Suprapubic skin (tissue), 4 donors: ENCODE data around the gene DYNLT1. TPM values are rescaled to one million over a fixed set of nuclear protein-coding genes. Genes with fewer than 3 reads are reported as not detected.
"Not testable (repeated sequence)": the region's sequence is repeated elsewhere in the genome, so short reads cannot be mapped to it uniquely, and the experiment has no call there.

Experiments
- DNase-seq, 2 donors: peaks; one replicate each; pipeline ENCODE4 v3.0.0-alpha.2; 2019; ENCODE audit warnings: low spot score in 2 of 2
- H3K27ac ChIP-seq: fragments of 200-600 bp; sonication (generic); one replicate; pipeline ENCODE4 v1.5.1; 2019
- H3K27me3 ChIP-seq: fragments of 200-600 bp; sonication (generic); one replicate; pipeline ENCODE4 v1.5.1; 2019
- H3K36me3 ChIP-seq: fragments of 200-600 bp; sonication (generic); one replicate; pipeline ENCODE4 v1.5.1; 2019
- H3K4me1 ChIP-seq: fragments of 200-600 bp; sonication (generic); one replicate; pipeline ENCODE4 v1.5.1; 2019
- H3K4me3 ChIP-seq: fragments of 200-600 bp; sonication (generic); one replicate; pipeline ENCODE4 v1.5.1; 2019; ENCODE audit warnings: mild to moderate bottlenecking
- H3K9me3 ChIP-seq: fragments of 200-600 bp; sonication (generic); one replicate; pipeline ENCODE4 v1.5.1; 2019
- EP300 ChIP-seq: sonication (generic); formaldehyde crosslinking; IDR thresholded peaks from one replicate; pipeline ENCODE4 v1.6.1; 2017; ENCODE audit warnings: antibody characterized with exemption
- POLR2A ChIP-seq, 2 donors: fragments of 450-650 bp; IDR thresholded peaks; one replicate each; pipeline ENCODE4 v1.6.1; 2017; ENCODE audit warnings: antibody characterized with exemption in 2 of 2, mild to moderate bottlenecking in 2 of 2, moderate library complexity in 2 of 2
- POLR2AphosphoS5 ChIP-seq, 3 donors: sonication (generic); formaldehyde crosslinking; IDR thresholded peaks; one replicate each; pipeline ENCODE4 v1.6.1; 2017; ENCODE audit warnings: antibody characterized with exemption in 3 of 3
- WGBS: methylation state at CpG from one replicate; pipeline ENCODE4 v1.1.5; 2018; 5-methylcytosine and 5-hydroxymethylcytosine counted together
- total RNA-seq, 4 donors: library from RNA; depleted of rRNA; stranded (reverse); fragments of >200 nt; gene quantifications; one replicate each; pipeline ENCODE4 v1.1.0, GENCODE V29; 2016
- TF ChIP-seq, protein P1 (sequence below), 2 donors: fragments of 200-600 bp in 1 of 2; fragments of 450-650 bp in 1 of 2; sonication (generic) in 1 of 2; IDR thresholded peaks; one replicate each; pipeline ENCODE4 v1.5.1; 2016 to 2019; ENCODE audit warnings: antibody characterized with exemption in 2 of 2, mild to moderate bottlenecking in 1 of 2, moderate library complexity in 1 of 2

Gene DYNLT1
- total RNA-seq, 4 donors from 2014 or later: 27.5 to 63.8 (median 49.4) TPM

DNA sequence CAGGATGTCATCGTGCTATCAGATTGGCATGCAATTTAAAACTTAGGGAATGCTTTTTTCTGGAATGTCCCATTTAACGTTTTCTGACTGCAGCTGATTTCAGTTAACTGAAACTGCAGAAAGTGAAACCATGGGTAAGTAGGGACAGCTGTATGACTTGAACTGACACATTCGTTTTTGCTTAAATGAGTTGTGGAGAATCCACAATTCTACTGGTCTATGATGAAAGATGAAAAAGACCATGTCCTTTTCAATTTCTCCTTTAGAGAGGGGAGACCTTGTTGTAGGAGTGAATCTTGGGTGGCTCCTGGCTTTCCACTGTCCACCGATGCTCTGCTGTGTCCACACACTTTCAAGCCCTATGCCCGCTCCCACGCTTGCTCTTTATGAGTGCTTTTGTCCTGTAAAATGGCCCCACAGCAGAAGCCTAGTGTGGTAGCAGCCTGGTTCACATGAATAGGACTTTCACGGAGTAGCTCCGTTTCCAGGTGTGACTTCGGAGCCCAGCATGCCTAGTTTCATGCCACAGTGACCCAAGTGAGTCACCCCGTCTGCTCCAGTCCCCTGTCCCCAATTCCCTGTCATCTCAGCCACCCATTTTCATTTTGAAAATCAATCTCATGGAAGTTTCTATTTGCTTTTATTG is 21.9 kb downstream of the DYNLT1 start:
- Histone ChIP-seq H3K9me3 (no peaks in the 10 kb centered on the region), H3K4me1 (no peaks in the 10 kb centered on the region), H3K27ac (no peak overlapping the region), H3K4me3 (no peak overlapping the region), H3K27me3 (no peaks in the 10 kb centered on the region), H3K36me3 (peaks cover 63% of the 10 kb centered on the region)
- DNase-seq: no peak
- WGBS: 81% methylated on average over 10 of the region's 10 CpGs
- TF ChIP-seq, protein P1, sequence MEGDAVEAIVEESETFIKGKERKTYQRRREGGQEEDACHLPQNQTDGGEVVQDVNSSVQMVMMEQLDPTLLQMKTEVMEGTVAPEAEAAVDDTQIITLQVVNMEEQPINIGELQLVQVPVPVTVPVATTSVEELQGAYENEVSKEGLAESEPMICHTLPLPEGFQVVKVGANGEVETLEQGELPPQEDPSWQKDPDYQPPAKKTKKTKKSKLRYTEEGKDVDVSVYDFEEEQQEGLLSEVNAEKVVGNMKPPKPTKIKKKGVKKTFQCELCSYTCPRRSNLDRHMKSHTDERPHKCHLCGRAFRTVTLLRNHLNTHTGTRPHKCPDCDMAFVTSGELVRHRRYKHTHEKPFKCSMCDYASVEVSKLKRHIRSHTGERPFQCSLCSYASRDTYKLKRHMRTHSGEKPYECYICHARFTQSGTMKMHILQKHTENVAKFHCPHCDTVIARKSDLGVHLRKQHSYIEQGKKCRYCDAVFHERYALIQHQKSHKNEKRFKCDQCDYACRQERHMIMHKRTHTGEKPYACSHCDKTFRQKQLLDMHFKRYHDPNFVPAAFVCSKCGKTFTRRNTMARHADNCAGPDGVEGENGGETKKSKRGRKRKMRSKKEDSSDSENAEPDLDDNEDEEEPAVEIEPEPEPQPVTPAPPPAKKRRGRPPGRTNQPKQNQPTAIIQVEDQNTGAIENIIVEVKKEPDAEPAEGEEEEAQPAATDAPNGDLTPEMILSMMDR (IDR thresholded peaks at IDR 0.05): no peak
- TF ChIP-seq POLR2AphosphoS5 (IDR thresholded peaks at IDR 0.05): no peak
- TF ChIP-seq EP300: no peak

DNA sequence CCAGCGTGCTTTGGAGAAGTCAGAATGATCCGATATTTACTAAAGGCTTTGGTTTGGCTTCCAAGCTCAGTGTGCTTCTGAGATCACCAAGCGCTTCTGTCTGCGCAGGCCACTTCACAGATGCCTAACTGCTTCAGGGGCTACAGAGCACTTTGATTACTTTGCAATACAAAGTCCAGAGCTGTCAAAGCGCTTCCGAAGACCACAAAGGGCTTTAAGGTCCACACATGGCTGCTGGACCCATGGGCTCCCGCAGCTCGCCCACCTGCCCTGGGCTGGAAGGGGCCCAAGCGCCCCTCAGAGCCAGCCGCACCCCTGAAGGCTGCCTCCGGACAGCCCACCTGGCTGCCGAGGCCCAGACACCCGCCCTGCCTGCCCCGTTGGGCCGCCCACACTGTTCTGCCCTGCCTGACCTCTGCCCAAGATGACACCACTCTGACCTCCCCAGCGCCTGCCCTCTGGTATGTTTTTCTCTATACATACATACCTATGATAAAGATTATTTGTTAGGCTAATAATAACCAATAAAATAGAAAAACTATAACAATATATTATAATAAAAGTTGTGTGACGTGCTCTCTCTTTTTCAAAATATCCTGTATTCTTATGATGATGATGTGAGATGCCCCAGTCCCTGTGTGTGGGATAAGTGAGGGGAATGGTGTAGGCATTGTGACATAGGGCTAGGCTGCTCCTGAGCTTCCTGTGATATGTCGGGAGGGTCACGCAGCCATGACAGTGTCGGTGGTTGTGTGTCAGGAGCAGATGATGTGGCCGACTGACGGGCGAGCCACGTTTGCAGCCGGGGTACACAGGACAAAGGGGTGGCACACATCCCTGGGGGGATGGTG is 22.6 kb downstream of the DYNLT1 start:
- TF ChIP-seq POLR2A (IDR thresholded peaks at IDR 0.05) (no peak), EP300 (no peak)
- Histone ChIP-seq H3K27ac (no peak overlapping the region), H3K4me1 (no peaks in the 10 kb centered on the region), H3K4me3 (no peak overlapping the region), H3K27me3 (no peaks in the 10 kb centered on the region), H3K9me3 (no peaks in the 10 kb centered on the region), H3K36me3 (peaks cover 56% of the 10 kb centered on the region)
- 86% methylated on average over 25 of the region's 25 CpGs for WGBS
- no peak for DNase-seq

DNA sequence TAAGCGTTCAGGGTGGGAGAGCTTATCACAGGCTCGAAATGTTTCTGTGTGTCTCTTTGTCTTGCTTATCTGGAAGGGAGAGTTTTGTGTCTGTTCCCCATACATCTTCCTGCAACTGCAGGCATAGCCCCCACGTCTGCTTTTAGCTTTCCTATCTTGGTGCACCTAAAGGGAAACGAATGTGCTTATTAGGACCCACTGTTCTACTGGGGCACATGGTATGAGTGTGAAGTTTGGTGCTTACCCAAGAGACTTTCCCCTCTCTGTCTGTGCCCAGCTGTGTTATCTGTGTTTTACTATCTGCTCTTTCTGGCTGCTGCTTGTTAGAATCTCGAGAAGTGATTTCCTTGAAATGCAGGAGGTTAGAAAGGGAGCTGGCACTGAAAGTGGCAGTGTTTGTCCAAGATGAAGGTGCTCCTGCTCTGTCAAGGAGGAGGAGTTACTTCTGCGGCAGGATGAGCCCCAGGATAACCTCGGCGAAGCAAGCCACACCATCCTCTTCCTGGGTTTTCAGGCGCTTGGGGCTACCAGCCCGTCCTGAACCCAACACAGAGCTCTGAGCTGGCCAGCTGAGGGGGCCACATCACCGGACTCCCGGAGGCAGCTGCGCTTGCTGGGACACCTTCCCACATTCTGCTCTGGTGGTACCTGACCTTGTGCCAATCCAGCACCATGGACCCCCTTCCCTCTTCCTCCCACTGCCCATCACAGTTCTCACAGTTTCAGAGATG is 23.4 kb downstream of the DYNLT1 start:
- Histone ChIP-seq H3K9me3 (no peaks in the 10 kb centered on the region), H3K36me3 (peaks cover 50% of the 10 kb centered on the region), H3K4me1 (no peaks in the 10 kb centered on the region), H3K4me3 (no peak overlapping the region), H3K27me3 (no peaks in the 10 kb centered on the region), H3K27ac (no peak overlapping the region)
- no peak for DNase-seq
- TF ChIP-seq EP300 (no peak), POLR2AphosphoS5 (IDR thresholded peaks at IDR 0.05) (no peak)
- WGBS: 91% methylated on average over 11 of the region's 13 CpGs

DNA sequence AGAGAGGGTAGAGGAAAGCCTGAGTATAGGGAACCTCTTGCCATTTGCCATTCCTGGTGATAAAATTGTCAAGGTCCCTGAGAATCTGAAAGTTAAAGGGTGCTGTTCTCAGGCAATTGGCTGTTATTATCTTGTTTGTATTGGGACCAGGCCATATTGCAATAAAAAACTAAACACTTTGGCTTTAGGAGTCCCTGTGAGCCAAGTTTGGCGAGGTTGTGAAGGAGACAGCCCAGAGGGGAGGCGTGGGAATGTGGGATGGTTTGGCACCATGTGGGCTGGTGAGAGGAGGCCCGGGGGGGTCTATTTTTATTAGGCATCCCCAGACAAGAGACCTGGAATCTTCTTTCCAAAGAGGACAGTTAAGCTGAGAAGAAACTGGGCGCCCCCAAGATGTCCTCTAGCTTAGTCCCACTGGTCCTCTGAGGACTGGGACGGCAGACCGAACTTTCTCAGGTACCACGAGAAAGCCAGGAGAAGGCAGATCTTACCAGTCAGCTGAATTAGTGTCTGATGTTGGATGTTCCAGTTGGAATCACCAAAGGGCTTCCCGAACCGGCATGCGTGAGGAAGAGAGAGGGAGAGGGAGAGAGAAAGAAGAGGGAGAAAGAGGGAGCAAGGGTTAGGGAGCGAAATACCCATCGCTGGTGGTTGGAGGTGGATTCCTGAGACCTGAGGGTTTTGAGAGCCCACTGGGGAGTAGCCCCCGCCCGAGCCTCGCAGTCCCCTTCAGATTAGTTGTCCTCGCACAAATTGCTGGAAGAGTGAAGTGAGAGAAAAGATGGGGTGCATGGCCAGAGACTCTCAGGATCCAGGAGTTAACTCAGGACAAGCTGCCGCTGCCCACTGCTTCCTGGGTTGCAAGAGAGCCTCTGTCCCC is 24.4 kb downstream of the DYNLT1 start:
- no peaks in the 10 kb centered on the region for H3K27me3 ChIP-seq
- TF ChIP-seq, protein P1 (IDR thresholded peaks at IDR 0.05): no peak
- TF ChIP-seq POLR2AphosphoS5 (IDR thresholded peaks at IDR 0.05): no peak
- no peak for DNase-seq
- no peak overlapping the region for H3K4me3 ChIP-seq
- no peak overlapping the region for H3K27ac ChIP-seq
- peaks cover 40% of the 10 kb centered on the region for H3K36me3 ChIP-seq
- no peaks in the 10 kb centered on the region for H3K4me1 ChIP-seq
- H3K9me3 ChIP-seq: no peaks in the 10 kb centered on the region
- 91% methylated on average over 17 of the region's 17 CpGs for WGBS

DNA sequence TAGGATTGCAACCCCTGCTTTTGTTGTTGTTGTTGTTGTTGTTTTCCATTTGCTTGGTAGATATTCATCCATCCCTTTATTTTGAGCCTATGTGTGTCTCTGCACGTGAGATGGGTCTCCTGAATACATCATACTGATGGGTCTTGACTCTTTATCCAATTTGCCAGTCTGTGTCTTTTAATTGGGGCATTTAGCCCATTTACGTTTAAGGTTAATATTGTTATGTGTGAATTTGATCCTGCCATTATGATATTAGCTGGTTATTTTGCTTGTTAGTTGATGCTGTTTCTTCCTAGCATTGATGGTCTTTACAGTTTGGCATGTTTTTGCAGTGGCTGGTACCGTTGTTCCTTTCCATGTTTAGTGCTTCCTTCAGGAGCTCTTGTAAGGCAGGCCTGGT is 26.3 kb downstream of the DYNLT1 start:
- H3K4me1 ChIP-seq, H3K27me3 ChIP-seq, H3K4me3 ChIP-seq, H3K9me3 ChIP-seq, DNase-seq, H3K27ac ChIP-seq: not testable (repeated sequence)
- H3K36me3 ChIP-seq: peaks cover 27% of the 10 kb centered on the region
- WGBS: 94% methylated on average over 3 of the region's 3 CpGs

DNA sequence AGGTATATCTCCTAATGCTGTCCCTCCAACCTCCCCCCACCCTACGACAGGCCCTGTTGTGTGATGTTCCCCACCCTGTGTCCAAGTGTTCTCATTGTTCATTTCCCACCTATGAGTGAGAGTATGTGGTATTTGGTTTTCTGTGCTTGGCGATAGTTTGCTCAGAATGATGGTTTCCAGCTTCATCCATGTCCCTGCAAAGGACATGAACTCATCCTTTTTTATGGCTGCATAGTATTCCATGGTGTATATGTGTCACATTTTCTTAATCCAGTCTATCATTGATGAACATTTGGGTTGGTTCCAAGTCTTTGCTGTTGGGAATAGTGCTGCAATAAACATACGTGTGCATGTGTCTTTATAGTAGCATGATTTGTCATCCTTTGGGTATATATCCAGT is 29.9 kb downstream of the DYNLT1 start:
- WGBS: 97% methylated on average over 3 of the region's 3 CpGs
- H3K27me3 ChIP-seq, H3K4me3 ChIP-seq, DNase-seq, H3K4me1 ChIP-seq, H3K9me3 ChIP-seq, H3K27ac ChIP-seq: not testable (repeated sequence)
- H3K36me3 ChIP-seq: peaks cover 31% of the 10 kb centered on the region
